Sciatic nerve (tissue), 1 donor: ENCODE data around the gene ME3. TPM values are rescaled to one million over a fixed set of nuclear protein-coding genes. Genes with fewer than 3 reads are reported as not detected.

ENCODE experiments used
- total RNA-seq: library from RNA; stranded (reverse); fragmentation: NEBNext Ultra II Directional; extraction: Animal tissue kit (Norgen Biotek cat#: 25700); gene quantifications from one replicate; pipeline ENCODE4 v1.2.1, GENCODE V29; 2021
- donor health status: DM: no; HTN: no; CAD: no.

ME3 gene
- total RNA-seq, 1 donor from 2014 or later = 17.5 TPM

Other genes with a start within 250 kb of the ME3 start
- 28.6 TPM for gene PRSS23, start 127.9 kb upstream of the ME3 start, total RNA-seq